Transverse colon (tissue), 4 donors: Measurements from ENCODE around the gene CPSF4L. TPM values are rescaled to one million over a fixed set of nuclear protein-coding genes. Genes with fewer than 3 reads are reported as not detected.

Experiments
- DNase-seq: peaks from one replicate; pipeline ENCODE4 v3.0.0-alpha.2; 2019
- H3K27ac ChIP-seq, 4 donors: fragments of 200-600 bp; sonication (generic); 2 replicates each; pipeline ENCODE4 v1.5.1; 2016 to 2018; ENCODE audit warnings: inconsistent platforms in 4 of 4
- H3K27me3 ChIP-seq: fragments of 200-600 bp; sonication (generic); 2 replicates; pipeline ENCODE4 v1.5.1; 2017; ENCODE audit warnings: inconsistent platforms
- H3K36me3 ChIP-seq, 4 donors: fragments of 200-600 bp; sonication (generic); 2 replicates each; pipeline ENCODE4 v1.5.1; 2017 to 2019; ENCODE audit warnings: inconsistent platforms in 4 of 4
- H3K4me1 ChIP-seq, 4 donors: fragments of 200-600 bp; sonication (generic); 2 replicates each; pipeline ENCODE4 v1.5.1; 2017 to 2020; ENCODE audit warnings: inconsistent platforms in 4 of 4
- H3K4me3 ChIP-seq, 4 donors: fragments of 200-600 bp; sonication (generic); 1 replicate in 1 of 4; 2 replicates in 3 of 4; pipeline versions ENCODE4 v1.5.1 to v1.6.1; 2017 to 2019; ENCODE audit warnings: inconsistent platforms in 4 of 4
- H3K9me3 ChIP-seq, 2 donors: fragments of 200-600 bp; sonication (generic); 2 replicates each; pipeline ENCODE4 v1.5.1; 2017 to 2019; ENCODE audit warnings: inconsistent platforms in 2 of 2
- CTCF ChIP-seq, 5 experiments: fragments of 200-600 bp in 3 of 5; fragments of 450-650 bp in 2 of 5; sonication (generic) in 3 of 5; IDR thresholded peaks; 1 replicate in 2 of 5; 2 replicates in 3 of 5; pipeline ENCODE4 v1.5.1; 2016 to 2017; ENCODE audit warnings: antibody characterized with exemption in 5 of 5, inconsistent platforms in 3 of 5, mild to moderate bottlenecking in 2 of 5, moderate library complexity in 1 of 5
- EP300 ChIP-seq: sonication (generic); formaldehyde crosslinking; IDR thresholded peaks from one replicate; pipeline ENCODE4 v1.6.1; 2017; ENCODE audit warnings: antibody characterized with exemption, low read depth
- POLR2A ChIP-seq: fragments of 450-650 bp; IDR thresholded peaks from one replicate; pipeline ENCODE4 v1.6.1; 2016; ENCODE audit warnings: antibody characterized with exemption, mild to moderate bottlenecking, moderate library complexity
- POLR2AphosphoS5 ChIP-seq, 3 donors: sonication (generic); formaldehyde crosslinking; IDR thresholded peaks; one replicate each; pipeline ENCODE4 v1.6.1; 2016; ENCODE audit warnings: antibody characterized with exemption in 3 of 3
- WGBS, 2 donors: methylation state at CpG; one replicate each; pipeline ENCODE4 v1.1.5; 2018; ENCODE audit warnings: low coverage in 1 of 2; 5-methylcytosine and 5-hydroxymethylcytosine counted together
- in situ Hi-C, 4 donors: fragments of 200-750 bp; cut with MboI; loops; one replicate each; pipeline versions ENCODE4 v1.15.0 to v1.15.1; 2017; ENCODE audit warnings: low sequenced_read_pairs in 3 of 4, low pct_ligation_motif_present in 1 of 4, low pct_unique_long_range_greater_than_20kb in 1 of 4
- intact Hi-C: fragments of 100-400 bp; cut with DNase I; formaldehyde crosslinking; loops from one replicate; pipeline ENCODE4 v1.15.1; 2023; ENCODE audit warnings: low total_unique reads
- total RNA-seq, 4 donors: library from RNA; depleted of rRNA; stranded (reverse); fragments of >200 nt; gene quantifications; one replicate each; pipeline ENCODE4 v1.1.0, GENCODE V29; 2016

The CPSF4L gene
- total RNA-seq, 4 donors from 2014 or later: not detected

GRCh38 chr17:73208139-73208827, 53.4 kb downstream of the CPSF4L start:
- Histone ChIP-seq H3K27ac (no peak overlapping the region), H3K4me1 (peaks cover under 1 to 11% (median 9%) of the 10 kb centered on the region in 4 donors), H3K27me3 (no peaks in the 10 kb centered on the region), H3K9me3 (no peaks in the 10 kb centered on the region), H3K4me3 (no peak overlapping the region), H3K36me3 (peaks cover 0 to 59% (median 21%) of the 10 kb centered on the region in 4 donors)
- intact Hi-C loops (no loop called here), in situ Hi-C loops (no loop called here)
- DNase-seq: no peak
- WGBS, 2 donors: 91% methylated on average over 16 of the region's 16 CpGs
- TF ChIP-seq CTCF (IDR thresholded peaks at IDR 0.05) (no peak), EP300 (no peak), POLR2A (no peak), POLR2AphosphoS5 (IDR thresholded peaks at IDR 0.05) (no peak)

GRCh38 chr17:73205459-73205961, 56.2 kb downstream of the CPSF4L start:
- no peaks in the 10 kb centered on the region for H3K27me3 ChIP-seq
- H3K36me3 ChIP-seq: peaks cover 0 to 61% (median 30%) of the 10 kb centered on the region in 4 donors
- 40 to 88% methylated on average over 1 to 10 of the region's 10 CpGs for WGBS, 2 donors
- H3K9me3 ChIP-seq: no peaks in the 10 kb centered on the region
- TF ChIP-seq POLR2AphosphoS5 (IDR thresholded peaks at IDR 0.05) (no peak), EP300 (no peak), CTCF (IDR thresholded peaks at IDR 0.05) (no peak), POLR2A (no peak)
- H3K27ac ChIP-seq: no peak overlapping the region
- intact Hi-C loops: no loop called here
- peaks cover 6 to 20% (median 17%) of the 10 kb centered on the region in 4 donors for H3K4me1 ChIP-seq
- in situ Hi-C loops: no loop called here
- DNase-seq: no peak
- no peak overlapping the region for H3K4me3 ChIP-seq

- H3K27me3 ChIP-seq: no peaks in the 10 kb centered on the region
- H3K4me3 ChIP-seq: no peak overlapping the region
- TF ChIP-seq CTCF (IDR thresholded peaks at IDR 0.05) (no peak), EP300 (no peak), POLR2A (no peak), POLR2AphosphoS5 (IDR thresholded peaks at IDR 0.05) (no peak)
- in situ Hi-C loops (no loop called here), intact Hi-C loops (no loop called here)
- peak overlapping the region; percentile 69 to 78 (median 74) for H3K27ac ChIP-seq
- H3K36me3 ChIP-seq: peaks cover 0 to 68% (median 33%) of the 10 kb centered on the region in 4 donors
- no peaks in the 10 kb centered on the region for H3K9me3 ChIP-seq
- peaks cover 6 to 20% (median 17%) of the 10 kb centered on the region in 4 donors for H3K4me1 ChIP-seq
- WGBS, 2 donors: 50% methylated on average over 10 of the region's 10 CpGs; no CpG with 5 or more reads in 1 of the 2 donors
- DNase-seq: no peak
Observed at GRCh38 chr17:73203788-73204479, 57.7 kb downstream of the CPSF4L start.

DNA sequence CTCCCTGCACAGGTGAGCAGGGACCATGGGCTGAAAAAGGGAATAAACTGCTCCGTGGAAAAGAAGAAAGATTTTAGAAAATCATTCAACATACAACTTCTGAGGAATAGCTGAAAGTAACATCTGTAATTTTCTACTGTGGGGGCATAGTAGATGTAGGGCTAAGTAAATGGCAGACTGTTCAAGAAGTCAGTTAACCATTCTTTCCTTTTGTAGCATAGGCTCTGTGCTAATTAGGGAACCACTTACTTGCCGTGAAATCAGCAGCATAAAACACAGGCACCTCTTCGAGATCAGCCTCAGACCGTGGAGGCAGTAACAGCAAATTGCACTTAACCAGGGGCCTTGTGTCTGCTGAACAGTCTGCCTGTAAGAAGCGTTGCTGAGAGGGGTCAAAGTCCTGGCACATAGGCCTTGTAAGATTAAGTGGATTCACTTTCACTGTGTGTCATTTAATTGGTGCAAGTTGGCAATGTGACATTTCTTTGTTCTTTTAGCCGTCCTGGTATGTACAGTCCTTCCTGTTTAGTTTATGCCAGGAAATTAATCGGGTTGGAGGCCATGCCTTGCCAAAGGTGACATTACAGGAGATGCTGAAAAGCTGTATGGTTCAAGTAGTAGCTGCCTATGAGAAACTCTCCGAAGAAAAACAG, 58.4 kb downstream of the CPSF4L start:
- no peaks in the 10 kb centered on the region for H3K27me3 ChIP-seq
- intact Hi-C loops (no loop called here), in situ Hi-C loops (no loop called here)
- WGBS, 2 donors: 21 to 34% methylated on average over 7 to 8 of the region's 8 CpGs
- H3K4me3 ChIP-seq: no peak overlapping the region
- peak; percentile 76 for DNase-seq
- TF ChIP-seq POLR2A: no peak
- TF ChIP-seq CTCF (IDR thresholded peaks at IDR 0.05): no peak
- no peak for TF ChIP-seq EP300
- peak; percentile 32 to 73 (median 64) for TF ChIP-seq POLR2AphosphoS5 (IDR thresholded peaks at IDR 0.05)
- peak overlapping the region; percentile 69 to 78 (median 74) for H3K27ac ChIP-seq
- no peaks in the 10 kb centered on the region for H3K9me3 ChIP-seq
- peaks cover 6 to 20% (median 17%) of the 10 kb centered on the region in 4 donors for H3K4me1 ChIP-seq
- H3K36me3 ChIP-seq: peaks cover 0 to 68% (median 33%) of the 10 kb centered on the region in 4 donors
